Esophagus squamous epithelium (tissue), 5 donors: ENCODE data around the gene UQCRC2. TPM values are rescaled to one million over a fixed set of nuclear protein-coding genes. Genes with fewer than 3 reads are reported as not detected.

Experiments used
- DNase-seq: peaks from one replicate; lab custom pipeline; 2025; lab: John Stamatoyannopoulos, UW
- H3K27ac ChIP-seq, 4 donors: fragments of 200-600 bp; sonication (generic); one replicate each; pipeline ENCODE4 v1.5.1; 2016 to 2019; ENCODE audit warnings: mild to moderate bottlenecking in 1 of 4
- H3K27me3 ChIP-seq, 4 donors: fragments of 200-600 bp; sonication (generic); 1 replicate in 3 of 4; 2 replicates in 1 of 4; pipeline versions ENCODE4 v1.5.1 to v1.6.0; 2017 to 2021; ENCODE audit warnings: antibody characterized with exemption in 1 of 4
- H3K36me3 ChIP-seq, 3 donors: fragments of 200-600 bp; sonication (generic); one replicate each; pipeline ENCODE4 v1.5.1; 2016 to 2019
- H3K4me1 ChIP-seq, 3 donors: fragments of 200-600 bp; sonication (generic); one replicate each; pipeline ENCODE4 v1.5.1; 2017 to 2019
- H3K4me3 ChIP-seq, 4 donors: fragments of 200-600 bp; sonication (generic); 1 replicate in 3 of 4; 2 replicates in 1 of 4; pipeline ENCODE4 v1.5.1; 2016 to 2019; ENCODE audit warnings: mild to moderate bottlenecking in 2 of 4, moderate library complexity in 1 of 4
- H3K9me3 ChIP-seq, 3 donors: fragments of 200-600 bp; sonication (generic); one replicate each; pipeline ENCODE4 v1.5.1; 2016 to 2019
- POLR2A ChIP-seq, 4 donors: fragments of 450-650 bp; IDR thresholded peaks; one replicate each; pipeline ENCODE4 v1.6.1; 2017; ENCODE audit warnings: antibody characterized with exemption in 4 of 4, mild to moderate bottlenecking in 4 of 4, moderate library complexity in 3 of 4
- WGBS, 2 donors: methylation state at CpG; one replicate each; pipeline ENCODE4 v1.1.5; 2018; 5-methylcytosine and 5-hydroxymethylcytosine counted together
- intact Hi-C: fragments of 100-400 bp; cut with DNase I; formaldehyde crosslinking; loops from one replicate; pipeline ENCODE4 v1.15.0; 2022
- total RNA-seq, 4 donors: library from RNA; depleted of rRNA; stranded (reverse); fragments of >200 nt; gene quantifications; one replicate each; pipeline ENCODE4 v1.1.0, GENCODE V29; 2016
- TF ChIP-seq, protein P1 (sequence below), 6 experiments: fragments of 450-650 bp in 4 of 6; fragments of 200-600 bp in 2 of 6; sonication (generic) in 2 of 6; IDR thresholded peaks; one replicate each; pipeline ENCODE4 v1.5.1; 2016 to 2019; ENCODE audit warnings: antibody characterized with exemption in 6 of 6, mild to moderate bottlenecking in 4 of 6, moderate library complexity in 4 of 6
- donor health status: DM: yes; HTN: yes; CAD: no.

The UQCRC2 gene
- total RNA-seq, 4 donors from 2014 or later = 107 to 207 (median 181) TPM

DNA sequence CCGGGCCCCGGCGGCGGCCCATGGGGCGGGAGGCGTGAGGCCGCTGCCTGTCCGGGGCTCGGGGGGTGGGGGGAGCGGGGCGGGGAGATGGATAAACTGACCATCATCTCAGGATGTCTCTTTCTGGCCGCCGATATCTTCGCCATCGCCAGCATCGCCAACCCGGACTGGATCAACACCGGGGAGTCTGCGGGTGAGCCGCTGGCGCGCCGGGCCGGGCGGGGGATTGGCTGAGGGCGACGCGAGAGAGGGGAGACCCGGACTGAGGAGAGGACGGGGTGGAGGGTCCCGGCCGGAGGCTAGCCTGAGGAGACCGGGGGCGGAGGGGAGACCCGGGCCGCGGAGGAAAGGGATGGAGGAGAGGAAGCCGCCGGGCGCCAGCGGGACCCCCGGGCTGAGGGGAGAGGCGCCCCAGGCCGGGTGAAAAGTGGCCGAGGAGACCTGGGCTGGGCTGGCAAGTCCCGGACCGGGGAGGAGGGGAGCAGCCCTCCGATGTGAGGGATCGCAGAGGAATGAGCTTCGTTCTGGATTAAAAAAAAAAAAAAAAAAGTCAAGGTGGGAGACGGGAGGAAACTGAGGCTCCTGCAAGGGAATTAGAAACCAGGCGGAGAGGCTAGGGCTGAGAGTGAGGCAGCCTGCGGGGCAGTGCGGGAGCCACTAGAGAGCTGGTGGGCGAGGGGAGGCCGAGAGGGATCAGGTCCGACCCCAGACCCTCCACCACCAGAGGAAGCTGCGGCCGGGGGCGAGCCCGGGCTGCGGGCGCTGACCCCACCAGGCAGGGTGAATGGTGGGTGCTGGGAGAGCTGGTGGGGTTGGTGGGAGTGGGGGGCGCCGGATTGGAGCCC lies 55.3 kb downstream of the UQCRC2 start:
- Histone ChIP-seq H3K27ac (peak overlapping the region; percentile 86 to 92 (median 89)), H3K4me3 (peak overlapping the region; percentile 90 to 99 (median 96)), H3K9me3 (no peaks in the 10 kb centered on the region), H3K27me3 (no peaks in the 10 kb centered on the region), H3K4me1 (peaks cover 9 to 47% (median 16%) of the 10 kb centered on the region in 3 donors), H3K36me3 (no peaks in the 10 kb centered on the region)
- DNase-seq = no peak
- WGBS, 2 donors = 2 to 3% methylated on average over 16 to 28 of the region's 65 CpGs
- intact Hi-C loops = no loop called here
- TF ChIP-seq, protein P1, sequence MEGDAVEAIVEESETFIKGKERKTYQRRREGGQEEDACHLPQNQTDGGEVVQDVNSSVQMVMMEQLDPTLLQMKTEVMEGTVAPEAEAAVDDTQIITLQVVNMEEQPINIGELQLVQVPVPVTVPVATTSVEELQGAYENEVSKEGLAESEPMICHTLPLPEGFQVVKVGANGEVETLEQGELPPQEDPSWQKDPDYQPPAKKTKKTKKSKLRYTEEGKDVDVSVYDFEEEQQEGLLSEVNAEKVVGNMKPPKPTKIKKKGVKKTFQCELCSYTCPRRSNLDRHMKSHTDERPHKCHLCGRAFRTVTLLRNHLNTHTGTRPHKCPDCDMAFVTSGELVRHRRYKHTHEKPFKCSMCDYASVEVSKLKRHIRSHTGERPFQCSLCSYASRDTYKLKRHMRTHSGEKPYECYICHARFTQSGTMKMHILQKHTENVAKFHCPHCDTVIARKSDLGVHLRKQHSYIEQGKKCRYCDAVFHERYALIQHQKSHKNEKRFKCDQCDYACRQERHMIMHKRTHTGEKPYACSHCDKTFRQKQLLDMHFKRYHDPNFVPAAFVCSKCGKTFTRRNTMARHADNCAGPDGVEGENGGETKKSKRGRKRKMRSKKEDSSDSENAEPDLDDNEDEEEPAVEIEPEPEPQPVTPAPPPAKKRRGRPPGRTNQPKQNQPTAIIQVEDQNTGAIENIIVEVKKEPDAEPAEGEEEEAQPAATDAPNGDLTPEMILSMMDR (IDR thresholded peaks at IDR 0.05) = no peak
- TF ChIP-seq POLR2A (IDR thresholded peaks at IDR 0.05) = no peak

DNA sequence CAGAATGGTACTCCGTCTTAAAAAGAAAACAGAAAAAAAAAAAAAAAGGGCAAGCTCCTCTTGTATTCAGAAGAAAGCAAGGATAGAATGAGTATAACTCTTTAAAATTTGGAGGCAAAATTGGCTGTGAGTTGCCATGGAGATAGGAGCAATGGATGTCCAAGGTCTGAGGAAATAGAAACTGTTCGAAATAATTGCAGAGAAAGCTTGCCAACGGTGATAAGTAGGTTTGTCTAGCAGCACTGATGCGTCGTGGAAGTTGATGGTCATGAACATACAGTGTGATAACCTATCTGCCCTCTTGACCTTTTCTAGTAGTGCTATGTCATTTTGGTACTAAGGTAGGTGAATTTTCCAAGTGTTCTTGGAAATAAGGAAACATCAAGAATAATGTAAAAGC lies 57.7 kb downstream of the UQCRC2 start:
- Histone ChIP-seq H3K9me3 (no peaks in the 10 kb centered on the region), H3K27ac (no peak overlapping the region), H3K4me1 (peaks cover 9 to 47% (median 16%) of the 10 kb centered on the region in 3 donors), H3K4me3 (no peak overlapping the region), H3K27me3 (no peaks in the 10 kb centered on the region), H3K36me3 (no peaks in the 10 kb centered on the region)
- 85 to 88% methylated on average over 5 of the region's 5 CpGs for WGBS, 2 donors
- no peak for DNase-seq
- intact Hi-C loops = no loop called here
- TF ChIP-seq POLR2A (IDR thresholded peaks at IDR 0.05) = no peak
- TF ChIP-seq, protein P1 (IDR thresholded peaks at IDR 0.05) = no peak

DNA sequence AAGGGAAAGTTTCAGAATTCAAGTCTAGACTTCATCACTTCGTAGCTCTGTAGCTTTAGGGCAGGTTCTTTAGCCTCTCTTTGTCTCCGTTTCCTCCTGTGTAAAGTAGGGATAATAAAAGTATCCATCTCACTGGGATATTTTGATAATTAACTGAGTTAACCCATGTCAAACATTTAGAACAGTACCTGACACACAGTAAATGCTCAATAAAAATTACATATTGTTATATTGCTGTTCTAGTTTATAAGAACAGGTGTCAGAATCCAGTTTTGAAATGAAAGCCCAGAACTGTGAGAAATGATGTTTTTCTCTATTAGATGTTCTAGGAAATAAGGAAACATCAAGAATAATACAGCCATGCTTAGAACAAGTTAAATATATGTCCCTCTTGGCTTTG lies 59.1 kb downstream of the UQCRC2 start:
- intact Hi-C loops = no loop called here
- 23 to 60% methylated on average over 2 of the region's 2 CpGs for WGBS, 2 donors
- H3K27me3 ChIP-seq = no peaks in the 10 kb centered on the region
- H3K4me3 ChIP-seq = no peak overlapping the region
- H3K9me3 ChIP-seq = no peaks in the 10 kb centered on the region
- no peak for DNase-seq
- TF ChIP-seq POLR2A (IDR thresholded peaks at IDR 0.05) = no peak
- TF ChIP-seq, protein P1 (IDR thresholded peaks at IDR 0.05) = no peak
- no peaks in the 10 kb centered on the region for H3K36me3 ChIP-seq
- H3K27ac ChIP-seq = no peak overlapping the region
- peaks cover 9 to 40% (median 12%) of the 10 kb centered on the region in 3 donors for H3K4me1 ChIP-seq

DNA sequence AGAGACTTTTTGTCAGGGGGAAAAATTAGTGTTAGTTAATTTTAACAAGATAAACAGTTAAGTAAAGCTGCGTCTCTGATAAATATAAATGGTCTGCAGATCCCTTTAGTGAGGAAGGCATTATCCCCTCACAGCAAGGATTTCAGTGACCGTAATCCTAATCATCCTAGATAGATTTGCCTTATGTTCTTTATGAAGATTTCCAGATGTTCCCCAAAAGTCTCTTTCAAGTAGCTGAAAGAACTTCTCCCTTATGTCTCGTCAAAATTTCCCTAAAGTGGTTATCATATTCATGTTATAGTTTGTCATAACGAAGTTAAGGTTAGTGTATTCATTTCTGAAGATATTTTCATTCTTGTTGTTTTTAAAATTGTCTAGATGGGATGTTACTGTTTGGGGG lies 60.3 kb downstream of the UQCRC2 start:
- intact Hi-C loops = no loop called here
- 74 to 80% methylated on average over 4 of the region's 4 CpGs for WGBS, 2 donors
- DNase-seq = no peak
- H3K27me3 ChIP-seq = no peaks in the 10 kb centered on the region
- no peaks in the 10 kb centered on the region for H3K36me3 ChIP-seq
- H3K27ac ChIP-seq = no peak overlapping the region
- H3K9me3 ChIP-seq = no peaks in the 10 kb centered on the region
- no peak overlapping the region for H3K4me3 ChIP-seq
- H3K4me1 ChIP-seq = peaks cover 9 to 39% (median 12%) of the 10 kb centered on the region in 3 donors
- TF ChIP-seq, protein P1 (IDR thresholded peaks at IDR 0.05) = no peak
- no peak for TF ChIP-seq POLR2A (IDR thresholded peaks at IDR 0.05)

DNA sequence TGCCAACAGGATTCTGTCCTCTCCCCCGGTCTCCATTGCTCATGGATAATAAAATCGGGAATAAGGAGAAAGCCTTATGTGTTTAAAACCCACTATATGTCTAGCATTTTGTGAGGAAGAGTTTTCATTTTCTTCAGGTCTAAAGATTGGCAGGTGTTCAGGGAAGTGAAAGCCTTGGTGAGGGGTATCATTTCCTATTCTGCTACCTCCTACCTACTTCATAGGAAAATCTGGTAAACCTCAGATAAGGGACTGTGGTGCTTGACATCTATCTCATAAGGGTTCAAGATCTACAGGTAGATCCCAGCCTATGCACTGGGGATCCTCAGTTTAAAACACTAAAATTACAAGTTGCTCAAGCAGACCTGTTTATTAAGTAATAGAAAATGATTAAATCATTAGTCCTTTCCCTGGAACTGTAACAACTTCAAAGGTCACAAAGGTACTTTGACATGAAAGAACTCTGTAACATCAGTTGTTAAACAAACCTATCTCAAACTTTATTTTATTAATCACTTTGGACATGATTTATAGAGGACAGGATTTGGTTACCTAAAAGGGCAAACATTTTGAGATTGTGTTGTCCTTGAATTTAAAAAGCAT lies 61.2 kb downstream of the UQCRC2 start:
- intact Hi-C loops = no loop called here
- WGBS, 2 donors = 95 to 96% methylated on average over 2 of the region's 2 CpGs

More for the DNA sequence above, 61.2 kb downstream of the UQCRC2 start:
- TF ChIP-seq POLR2A (IDR thresholded peaks at IDR 0.05) = no peak
- TF ChIP-seq, protein P1 (IDR thresholded peaks at IDR 0.05) = no peak
- Histone ChIP-seq H3K36me3 (no peaks in the 10 kb centered on the region), H3K27me3 (no peaks in the 10 kb centered on the region), H3K27ac (no peak overlapping the region), H3K4me3 (no peak overlapping the region), H3K4me1 (peaks cover 2 to 37% (median 4%) of the 10 kb centered on the region in 3 donors), H3K9me3 (no peaks in the 10 kb centered on the region)
- DNase-seq = no peak
